Neutrophil (primary cell): ENCODE measurements around the gene GOLPH3.
"Not testable (repeated sequence)": the region's sequence is repeated elsewhere in the genome, so short reads cannot be mapped to it uniquely, and the experiment has no call there.

Experiments used
- H3K27ac ChIP-seq: fragments of 200-600 bp; sonication (generic); 2 replicates; pipeline ENCODE4 v1.5.1; 2016; ENCODE audit warnings: mild to moderate bottlenecking, moderate library complexity
- H3K27me3 ChIP-seq: fragments of 200-600 bp; sonication (generic); 2 replicates; pipeline ENCODE4 v1.6.0; 2016; ENCODE audit warnings: mild to moderate bottlenecking
- H3K36me3 ChIP-seq: fragments of 200-600 bp; sonication (generic); 2 replicates; pipeline ENCODE4 v1.5.1; 2017
- H3K4me1 ChIP-seq, 2 experiments: fragments of 200-600 bp in 1 of 2; sonication (generic) in 1 of 2; 1 replicate in 1 of 2; 2 replicates in 1 of 2; pipeline versions ENCODE4 v1.5.1 to v1.6.1; 2013 to 2016; ENCODE audit warnings: low read depth in 1 of 2, low read length in 1 of 2, mild to moderate bottlenecking in 1 of 2, moderate library complexity in 1 of 2; ENCODE audit not compliant: control insufficient read depth in 1 of 2, insufficient read depth in 1 of 2
- H3K4me3 ChIP-seq, 2 experiments: fragments of 200-600 bp in 1 of 2; sonication (generic) in 1 of 2; 1 replicate in 1 of 2; 2 replicates in 1 of 2; pipeline ENCODE4 v1.5.1; 2013 to 2016; ENCODE audit warnings: low read depth in 1 of 2, low read length in 1 of 2, mild to moderate bottlenecking in 1 of 2, moderate library complexity in 1 of 2
- H3K9me3 ChIP-seq: fragments of 200-600 bp; sonication (generic); 2 replicates; pipeline ENCODE4 v1.5.1; 2016
- TF ChIP-seq, protein P1 (sequence below): fragments of 200-600 bp; sonication (generic); IDR thresholded peaks from 2 replicates; pipeline ENCODE4 v1.5.1; 2016; ENCODE audit warnings: antibody characterized with exemption

Gene GOLPH3

GRCh38 chr5:32087086-32088082 is 86.7 kb downstream of the GOLPH3 start:
- no peaks in the 10 kb centered on the region for H3K9me3 ChIP-seq
- H3K27ac ChIP-seq = no peak overlapping the region
- no peaks in the 10 kb centered on the region for H3K36me3 ChIP-seq
- H3K27me3 ChIP-seq = no peaks in the 10 kb centered on the region
- H3K4me1 ChIP-seq = no peaks in the 10 kb centered on the region
- TF ChIP-seq, protein P1, sequence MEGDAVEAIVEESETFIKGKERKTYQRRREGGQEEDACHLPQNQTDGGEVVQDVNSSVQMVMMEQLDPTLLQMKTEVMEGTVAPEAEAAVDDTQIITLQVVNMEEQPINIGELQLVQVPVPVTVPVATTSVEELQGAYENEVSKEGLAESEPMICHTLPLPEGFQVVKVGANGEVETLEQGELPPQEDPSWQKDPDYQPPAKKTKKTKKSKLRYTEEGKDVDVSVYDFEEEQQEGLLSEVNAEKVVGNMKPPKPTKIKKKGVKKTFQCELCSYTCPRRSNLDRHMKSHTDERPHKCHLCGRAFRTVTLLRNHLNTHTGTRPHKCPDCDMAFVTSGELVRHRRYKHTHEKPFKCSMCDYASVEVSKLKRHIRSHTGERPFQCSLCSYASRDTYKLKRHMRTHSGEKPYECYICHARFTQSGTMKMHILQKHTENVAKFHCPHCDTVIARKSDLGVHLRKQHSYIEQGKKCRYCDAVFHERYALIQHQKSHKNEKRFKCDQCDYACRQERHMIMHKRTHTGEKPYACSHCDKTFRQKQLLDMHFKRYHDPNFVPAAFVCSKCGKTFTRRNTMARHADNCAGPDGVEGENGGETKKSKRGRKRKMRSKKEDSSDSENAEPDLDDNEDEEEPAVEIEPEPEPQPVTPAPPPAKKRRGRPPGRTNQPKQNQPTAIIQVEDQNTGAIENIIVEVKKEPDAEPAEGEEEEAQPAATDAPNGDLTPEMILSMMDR = no peak
- no peak overlapping the region for H3K4me3 ChIP-seq

- Histone ChIP-seq H3K27ac (no peak overlapping the region), H3K4me3 (no peak overlapping the region), H3K9me3 (no peaks in the 10 kb centered on the region), H3K27me3 (no peaks in the 10 kb centered on the region), H3K4me1 (no peaks in the 10 kb centered on the region), H3K36me3 (no peaks in the 10 kb centered on the region)
- TF ChIP-seq, protein P1 = no peak
Observed at GRCh38 chr5:32083981-32084430, 90.1 kb downstream of the GOLPH3 start.

GRCh38 chr5:32082701-32083100 is 91.4 kb downstream of the GOLPH3 start:
- H3K27ac ChIP-seq = no peak overlapping the region
- TF ChIP-seq, protein P1 = no peak
- H3K4me3 ChIP-seq = no peak overlapping the region
- no peaks in the 10 kb centered on the region for H3K4me1 ChIP-seq
- H3K27me3 ChIP-seq = no peaks in the 10 kb centered on the region
- H3K36me3 ChIP-seq = no peaks in the 10 kb centered on the region
- no peaks in the 10 kb centered on the region for H3K9me3 ChIP-seq

DNA sequence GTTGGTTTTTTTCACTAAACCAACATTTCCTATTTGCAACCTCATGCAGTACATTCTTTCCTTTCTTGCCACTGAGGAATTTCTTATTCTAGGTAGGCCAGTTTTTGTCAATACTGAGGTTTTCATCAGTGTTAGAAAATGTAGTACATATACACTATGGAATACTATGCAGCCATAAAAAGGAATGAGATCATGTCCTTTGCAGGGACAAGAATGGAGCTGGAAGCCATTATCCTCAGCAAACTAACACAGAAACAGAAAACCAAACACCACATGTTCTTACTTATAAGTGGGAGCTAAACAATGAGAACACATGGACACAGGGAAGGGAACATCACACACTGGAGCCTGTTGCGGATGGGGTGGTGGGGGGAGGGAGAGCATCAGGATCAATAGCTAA is 93.6 kb downstream of the GOLPH3 start:
- not testable (repeated sequence) for H3K27ac ChIP-seq, H3K27me3 ChIP-seq, H3K4me1 ChIP-seq

GRCh38 chr5:32078855-32079254 is 95.3 kb downstream of the GOLPH3 start:
- not testable (repeated sequence) for H3K36me3 ChIP-seq, H3K4me3 ChIP-seq, H3K27me3 ChIP-seq, H3K9me3 ChIP-seq, H3K4me1 ChIP-seq, H3K27ac ChIP-seq

More for the DNA sequence above, 93.6 kb downstream of the GOLPH3 start:
- not testable (repeated sequence) for H3K4me3 ChIP-seq, H3K36me3 ChIP-seq, H3K9me3 ChIP-seq

- H3K4me3 ChIP-seq = no peak overlapping the region
- TF ChIP-seq, protein P1 = no peak
- no peaks in the 10 kb centered on the region for H3K9me3 ChIP-seq
Observed at GRCh38 chr5:32076699-32077695, 97.1 kb downstream of the GOLPH3 start.

More at GRCh38 chr5:32076699-32077695, 97.1 kb downstream of the GOLPH3 start:
- Histone ChIP-seq H3K27me3 (no peaks in the 10 kb centered on the region), H3K27ac (no peak overlapping the region), H3K4me1 (no peaks in the 10 kb centered on the region), H3K36me3 (no peaks in the 10 kb centered on the region)
